IPS-20b (cell line): ENCODE results near the gene PCDH19.

Experiments used
- H3K27ac ChIP-seq: one replicate; pipeline ENCODE4 v1.5.1; 2013; ENCODE audit warnings: low read length
- H3K27me3 ChIP-seq: 2 replicates; pipeline ENCODE4 v1.6.1; 2013; ENCODE audit warnings: mild to moderate bottlenecking, low read length, inconsistent platforms; ENCODE audit not compliant: insufficient read depth
- H3K36me3 ChIP-seq: 2 replicates; pipeline ENCODE4 v1.6.1; 2013; ENCODE audit warnings: low read depth, mild to moderate bottlenecking, inconsistent platforms, low read length, moderate library complexity; ENCODE audit not compliant: insufficient read depth
- H3K4me1 ChIP-seq: 2 replicates; pipeline ENCODE4 v1.6.1; 2013; ENCODE audit warnings: mild to moderate bottlenecking, control low read depth, inconsistent platforms, low read length, moderate library complexity; ENCODE audit not compliant: insufficient read depth
- H3K4me3 ChIP-seq: 2 replicates; pipeline ENCODE4 v1.5.1; 2013; ENCODE audit warnings: mild to moderate bottlenecking, low read length, inconsistent platforms
- H3K9ac ChIP-seq: 2 replicates; pipeline ENCODE4 v1.6.1; 2013; ENCODE audit warnings: low read depth, mild to moderate bottlenecking, inconsistent platforms, low read length, moderate library complexity
- H3K9me3 ChIP-seq: 2 replicates; pipeline ENCODE4 v1.6.1; 2013; ENCODE audit warnings: mild to moderate bottlenecking, low read depth, low read length, inconsistent platforms; ENCODE audit not compliant: insufficient read depth

Gene PCDH19

GRCh38 chrX:100274916-100275315 lies 135.2 kb downstream of the PCDH19 start:
- Histone ChIP-seq H3K9me3 (no peaks in the 10 kb centered on the region), H3K4me3 (no peak overlapping the region), H3K27me3 (no peaks in the 10 kb centered on the region), H3K9ac (no peak overlapping the region), H3K4me1 (no peaks in the 10 kb centered on the region), H3K36me3 (no peaks in the 10 kb centered on the region), H3K27ac (no peak overlapping the region)

DNA sequence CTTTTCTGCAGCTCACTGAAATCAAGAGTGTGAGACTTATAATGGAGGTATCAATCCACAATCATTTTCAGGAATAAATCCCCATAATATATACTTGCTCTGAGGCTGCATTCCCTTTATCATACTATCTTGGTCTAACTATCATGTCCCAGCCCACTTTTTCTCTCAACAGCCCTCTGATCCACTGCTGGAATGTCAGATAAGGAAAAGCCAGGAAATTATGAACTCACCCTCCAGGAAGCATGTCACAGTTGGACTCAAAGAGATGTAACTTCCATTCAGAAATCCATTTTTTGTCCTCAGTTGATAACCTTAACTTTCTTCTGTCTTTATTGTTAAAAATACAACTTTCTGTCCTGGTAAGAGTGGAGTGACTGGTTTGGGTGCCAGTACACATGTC lies 144.9 kb downstream of the PCDH19 start:
- Histone ChIP-seq H3K36me3 (no peaks in the 10 kb centered on the region), H3K4me1 (no peaks in the 10 kb centered on the region), H3K27ac (no peak overlapping the region), H3K9me3 (no peaks in the 10 kb centered on the region), H3K4me3 (no peak overlapping the region), H3K27me3 (no peaks in the 10 kb centered on the region), H3K9ac (no peak overlapping the region)

GRCh38 chrX:100264200-100264599 lies 145.9 kb downstream of the PCDH19 start:
- H3K9me3 ChIP-seq: no peaks in the 10 kb centered on the region
- no peak overlapping the region for H3K9ac ChIP-seq
- no peaks in the 10 kb centered on the region for H3K27me3 ChIP-seq
- no peaks in the 10 kb centered on the region for H3K36me3 ChIP-seq
- H3K27ac ChIP-seq: no peak overlapping the region
- no peak overlapping the region for H3K4me3 ChIP-seq
- H3K4me1 ChIP-seq: no peaks in the 10 kb centered on the region

DNA sequence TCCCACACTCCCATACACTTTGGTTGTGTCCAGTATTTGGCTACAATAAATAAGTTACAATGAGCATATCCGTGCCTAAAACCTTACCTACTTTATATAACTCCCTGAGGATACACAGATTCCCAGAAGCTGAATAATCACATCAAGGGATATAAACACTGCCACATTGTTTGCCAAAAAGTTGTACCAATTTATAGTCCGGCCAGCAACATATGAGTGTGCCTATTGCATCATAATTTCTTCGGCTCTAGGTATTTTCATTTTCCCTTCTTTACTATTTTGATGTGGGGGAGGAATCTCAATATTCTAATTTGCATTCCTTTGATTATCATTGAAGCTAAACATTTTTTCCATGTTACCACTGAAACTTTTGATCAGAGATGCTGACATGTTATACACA lies 146.4 kb downstream of the PCDH19 start:
- Histone ChIP-seq H3K36me3 (no peaks in the 10 kb centered on the region), H3K27me3 (no peaks in the 10 kb centered on the region), H3K27ac (no peak overlapping the region), H3K9me3 (no peaks in the 10 kb centered on the region), H3K4me3 (no peak overlapping the region), H3K9ac (no peak overlapping the region), H3K4me1 (no peaks in the 10 kb centered on the region)

DNA sequence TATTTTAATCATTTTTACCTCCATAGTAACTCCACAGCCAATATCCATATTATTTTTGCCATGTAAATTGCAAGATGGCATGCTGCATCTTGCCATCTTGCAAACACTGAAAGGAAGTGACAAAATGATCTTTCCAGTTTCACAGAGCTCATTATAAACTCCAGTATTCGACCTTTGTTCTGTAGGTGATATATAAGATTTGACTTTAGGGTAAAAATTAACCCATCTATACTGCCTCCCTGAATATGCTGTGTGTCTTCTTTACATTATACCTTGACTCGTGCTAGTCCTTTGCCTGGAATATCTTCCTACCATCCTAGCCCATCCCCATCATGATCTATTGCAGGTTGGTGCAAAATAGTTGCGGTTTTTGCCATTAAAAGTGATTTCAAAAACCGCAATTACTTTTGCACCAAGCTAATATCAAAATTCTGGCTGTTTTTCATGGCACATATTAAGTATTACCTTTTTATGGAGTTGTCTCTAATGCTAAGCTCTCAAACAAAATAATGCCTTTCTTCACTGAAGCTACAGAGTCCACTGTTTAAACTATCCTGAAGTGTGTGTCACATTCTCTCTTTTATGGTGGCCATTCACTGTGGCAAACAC lies 161.1 kb downstream of the PCDH19 start:
- Histone ChIP-seq H3K27ac (no peak overlapping the region), H3K9me3 (no peaks in the 10 kb centered on the region), H3K4me1 (no peaks in the 10 kb centered on the region), H3K27me3 (no peaks in the 10 kb centered on the region), H3K4me3 (no peak overlapping the region), H3K9ac (no peak overlapping the region), H3K36me3 (no peaks in the 10 kb centered on the region)

DNA sequence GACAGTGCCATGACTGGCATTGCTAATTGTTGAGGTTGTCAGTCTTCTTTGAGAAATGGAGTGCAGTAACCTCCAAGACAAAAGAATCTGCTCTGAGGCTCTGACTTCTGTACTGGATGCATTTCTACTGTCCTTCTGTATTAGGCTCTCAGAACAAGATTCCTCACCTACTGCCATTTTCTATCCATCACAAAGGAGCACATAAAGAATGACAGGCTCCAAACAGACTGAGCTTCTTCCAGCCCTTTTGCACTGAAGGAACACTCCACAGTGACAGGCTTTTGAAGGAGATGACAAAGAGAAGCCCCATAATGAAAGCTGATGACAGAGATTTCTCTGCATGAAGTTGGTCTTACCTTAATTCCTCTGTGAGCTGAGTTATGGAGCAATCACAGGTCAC lies 162.2 kb downstream of the PCDH19 start:
- H3K4me3 ChIP-seq: no peak overlapping the region

DNA sequence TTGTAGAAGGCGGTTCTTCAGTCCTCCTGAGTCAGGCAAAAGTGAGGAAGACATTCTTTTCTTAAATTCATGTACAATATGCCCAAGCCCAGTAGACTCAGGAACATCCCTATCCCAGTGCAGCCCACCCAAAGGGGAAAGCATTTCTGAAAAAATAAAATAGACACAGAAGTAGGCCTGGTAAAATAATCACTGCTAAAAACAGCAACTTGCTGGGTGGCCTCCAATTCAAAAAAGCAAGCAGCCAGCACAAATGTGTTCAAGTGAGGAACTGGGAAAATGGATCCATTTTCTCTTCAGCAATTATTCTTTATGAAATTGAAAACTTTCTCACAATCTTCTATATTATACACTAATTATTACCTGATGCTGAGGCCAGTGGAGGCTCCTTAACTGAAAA lies 165.4 kb downstream of the PCDH19 start:
- H3K4me3 ChIP-seq: no peak overlapping the region
- no peak overlapping the region for H3K27ac ChIP-seq
- no peaks in the 10 kb centered on the region for H3K36me3 ChIP-seq
- no peak overlapping the region for H3K9ac ChIP-seq
- H3K27me3 ChIP-seq: no peaks in the 10 kb centered on the region
- H3K4me1 ChIP-seq: no peaks in the 10 kb centered on the region
- no peaks in the 10 kb centered on the region for H3K9me3 ChIP-seq

More for the DNA sequence above, 162.2 kb downstream of the PCDH19 start:
- Histone ChIP-seq H3K4me1 (no peaks in the 10 kb centered on the region), H3K27me3 (no peaks in the 10 kb centered on the region), H3K9me3 (no peaks in the 10 kb centered on the region), H3K9ac (no peak overlapping the region), H3K27ac (no peak overlapping the region), H3K36me3 (no peaks in the 10 kb centered on the region)
